HG02798 (cell line): Measurements from ENCODE around the gene TNFAIP1.
A peak's percentile ranks its signal among the peaks of the same experiment; 100 is the strongest.
"Not testable (repeated sequence)": the region's sequence is repeated elsewhere in the genome, so short reads cannot be mapped to it uniquely, and the experiment has no call there.

ENCODE experiments used
- ATAC-seq: cut with Tn5 transposase; IDR thresholded peaks from one replicate; pipeline ENCODE4 v1.9.1; 2021; ENCODE audit warnings: mild to moderate bottlenecking; ENCODE audit not compliant: unreplicated experiment, poor library complexity

TNFAIP1 gene

GRCh38 chr17:28335201-28335958 lies at the start of gene TNFAIP1, which contains the start of gene IFT20:
Gene TNFAIP1, plus strand, starts transcription at chr17:28335761. Its CDS starts 3,761 bp downstream, at chr17:28339522.
Gene IFT20, minus strand, starts transcription at chr17:28335472. Its CDS starts 3,487 bp downstream, at chr17:28331985.
- peak; percentile 96 for ATAC-seq

DNA sequence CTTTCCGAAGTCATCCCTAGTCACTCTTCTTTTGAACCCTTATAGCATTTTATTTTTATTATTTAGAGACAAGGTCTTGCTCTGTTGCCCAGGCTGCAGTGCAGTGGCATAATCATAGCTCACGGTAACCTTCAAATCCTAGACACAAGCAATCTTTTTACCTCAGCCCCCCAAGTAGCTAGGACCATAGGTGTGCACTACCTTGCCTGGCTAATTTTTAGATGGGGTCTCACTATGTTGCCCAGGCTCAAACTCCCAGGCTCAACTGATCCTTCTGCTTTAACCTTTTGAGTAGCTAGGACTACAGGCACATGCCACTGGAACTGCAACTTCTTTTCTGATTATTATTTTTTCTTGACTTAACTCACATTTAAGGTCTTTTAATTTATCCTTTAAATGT lies 49.6 kb upstream of the TNFAIP1 start:
- no peak for ATAC-seq

GRCh38 chr17:28290703-28291102 lies 44.9 kb upstream of the TNFAIP1 start:
- ATAC-seq: no peak

- ATAC-seq: no peak
These were observed 43.7 kb upstream of the TNFAIP1 start for GRCh38 chr17:28291780-28292330.

GRCh38 chr17:28292878-28293277 lies 42.7 kb upstream of the TNFAIP1 start:
- not testable (repeated sequence) for ATAC-seq

- ATAC-seq: no peak
These were observed 41.6 kb upstream of the TNFAIP1 start for GRCh38 chr17:28293994-28294393.

GRCh38 chr17:28295677-28296578 lies 39.6 kb upstream of the TNFAIP1 start:
- ATAC-seq: no peak

GRCh38 chr17:28298449-28298848 lies 37.1 kb upstream of the TNFAIP1 start:
- ATAC-seq: no peak

- ATAC-seq: no peak
These were observed 28.6 kb upstream of the TNFAIP1 start for GRCh38 chr17:28306954-28307401.

DNA sequence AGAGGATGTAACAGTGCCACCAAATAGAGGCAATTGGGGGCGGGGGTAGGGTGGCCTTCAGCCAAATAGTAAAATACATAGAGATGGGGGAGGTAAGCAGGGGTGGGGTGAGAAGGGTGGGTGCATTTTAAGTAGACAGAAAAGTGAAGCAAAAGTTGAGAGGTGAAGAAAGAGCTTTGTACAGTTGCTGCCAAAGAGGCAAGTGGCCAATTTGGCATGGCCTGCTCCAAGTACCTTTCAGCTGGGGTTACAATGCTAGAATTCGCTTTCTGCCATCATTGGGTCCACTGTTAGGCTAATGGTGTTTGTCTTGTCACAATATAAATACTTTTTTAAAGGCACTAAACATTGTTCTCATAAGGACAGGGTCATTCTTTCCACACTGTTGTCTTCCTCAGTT lies 21.7 kb upstream of the TNFAIP1 start:
- no peak for ATAC-seq

DNA sequence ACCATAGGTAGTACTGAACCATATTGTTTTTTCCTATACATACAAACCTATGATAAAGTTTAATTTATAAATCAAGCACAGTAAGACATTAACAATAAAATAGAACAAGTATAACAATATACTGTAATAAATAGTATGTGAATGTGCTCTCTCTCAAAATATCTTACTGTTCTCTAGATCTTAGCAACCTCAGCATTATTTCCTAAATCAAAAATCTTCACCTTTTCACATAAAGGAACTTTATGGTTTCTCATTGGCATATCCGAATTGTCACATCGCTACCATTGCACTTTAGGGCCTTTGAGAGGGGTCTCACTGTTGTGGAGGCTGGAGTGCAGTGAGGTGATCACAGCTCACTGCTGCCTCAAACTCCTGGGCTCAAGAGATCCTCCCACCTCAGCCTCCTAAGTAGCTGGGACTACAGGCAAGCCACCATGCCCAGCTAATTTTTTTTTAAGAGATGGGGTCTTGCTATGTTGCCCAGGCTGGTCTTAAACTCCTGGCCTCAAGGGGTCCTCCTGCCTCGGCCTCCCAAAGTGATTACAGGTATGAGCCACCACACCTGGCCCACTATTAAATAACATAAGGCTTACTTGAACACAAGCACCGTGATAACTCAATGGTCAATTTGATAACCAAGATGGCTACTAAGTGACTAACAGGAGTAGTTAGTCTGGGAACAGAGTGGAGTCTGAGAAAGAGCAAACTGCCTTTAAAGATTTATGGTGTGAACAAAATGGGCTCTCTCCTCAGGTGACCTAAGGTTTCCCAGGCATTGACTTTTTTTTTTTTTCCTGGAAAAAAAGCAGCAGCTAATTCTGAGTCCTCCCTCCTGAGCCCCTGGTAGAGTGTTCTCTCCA lies 19.5 kb upstream of the TNFAIP1 start:
- ATAC-seq: no peak

GRCh38 chr17:28317099-28317965 lies 18.2 kb upstream of the TNFAIP1 start:
- ATAC-seq: no peak

- ATAC-seq: no peak
These were observed 17.4 kb upstream of the TNFAIP1 start for GRCh38 chr17:28317966-28318758.

DNA sequence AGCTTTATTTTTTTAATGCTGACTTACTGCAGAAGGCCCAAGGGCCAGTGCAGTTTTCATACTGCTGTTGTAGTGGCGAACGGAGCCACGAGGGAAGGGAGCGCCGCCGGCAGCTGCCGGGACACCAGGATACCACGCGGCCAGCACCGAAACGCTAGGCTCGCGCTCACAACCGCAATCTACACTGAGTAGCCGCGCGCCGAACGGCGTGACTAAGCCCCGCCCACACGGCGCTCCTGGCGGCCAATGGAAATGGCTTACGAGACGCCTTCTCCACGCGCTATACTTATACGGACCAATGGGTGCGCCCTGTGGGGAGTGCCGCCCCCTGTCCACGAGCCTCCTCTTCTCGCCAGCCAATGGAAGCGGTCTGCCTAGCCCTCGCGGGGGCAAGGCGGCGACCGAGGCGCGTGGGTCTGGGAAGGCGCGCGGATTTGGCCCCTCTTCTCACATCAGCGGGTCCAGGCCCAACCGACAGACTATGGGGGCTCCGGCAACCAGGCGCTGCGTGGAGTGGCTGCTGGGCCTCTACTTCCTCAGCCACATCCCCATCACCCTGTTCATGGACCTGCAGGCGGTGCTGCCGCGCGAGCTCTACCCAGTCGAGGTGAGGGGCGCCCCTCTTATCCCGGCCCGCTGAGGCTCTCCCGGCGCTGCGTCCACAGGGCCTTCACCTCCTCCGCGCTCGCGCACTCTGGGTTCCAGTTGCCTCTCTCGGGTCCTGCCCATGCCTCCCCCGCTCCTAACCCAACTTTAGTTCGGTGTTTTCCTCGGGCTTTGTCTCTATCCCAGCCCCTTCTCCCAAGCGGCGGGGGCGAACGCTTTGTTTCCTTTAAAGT lies 16.6 kb upstream of the TNFAIP1 start, which contains the start of gene TMEM97:
TMEM97 (plus strand) TSS at position 442 of the 839 bp plus-strand sequence; CDS start at position 482, 40 bp downstream.
- peak; percentile 99 for ATAC-seq

- ATAC-seq: no peak
These were observed 16.0 kb upstream of the TNFAIP1 start for GRCh38 chr17:28319598-28319935.

DNA sequence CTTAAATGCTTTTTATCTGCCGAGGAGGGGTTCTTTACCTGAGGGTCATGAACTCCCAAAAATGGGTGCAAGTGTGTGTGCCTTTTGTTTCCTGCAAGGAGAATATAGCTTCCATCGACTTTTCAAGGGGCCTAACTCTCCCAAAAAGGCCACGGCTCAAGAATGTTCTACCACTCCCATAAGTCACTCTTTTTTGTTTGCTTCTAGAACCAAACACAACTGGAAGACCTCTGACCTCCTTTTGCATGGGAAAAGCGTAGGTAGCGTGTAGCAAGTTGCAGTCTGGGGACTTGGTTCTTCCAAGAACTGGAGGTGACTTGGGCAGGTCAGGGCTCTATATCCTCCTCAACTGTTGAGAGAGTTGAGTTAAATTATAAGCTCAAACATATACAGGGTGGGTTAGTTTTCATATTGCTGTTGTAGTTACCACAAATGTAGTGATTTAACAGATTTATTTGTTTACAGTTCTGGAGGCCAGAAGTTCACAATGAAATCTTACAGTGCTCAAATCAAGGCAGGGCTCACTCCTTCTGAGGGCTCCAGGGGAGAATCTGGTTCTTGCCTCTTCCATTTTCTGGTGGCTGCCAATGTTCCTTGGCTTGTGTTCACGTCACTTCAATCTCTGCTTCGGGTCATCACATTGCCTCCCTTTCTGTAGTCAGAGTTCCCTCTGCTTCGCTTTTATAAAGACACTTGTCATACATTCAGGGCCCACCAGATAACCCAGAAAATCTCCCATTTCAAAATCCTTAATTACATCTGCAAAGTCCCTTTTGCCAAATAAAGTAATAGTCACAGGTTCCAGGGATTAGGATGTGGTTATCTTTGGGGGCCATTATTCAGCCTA lies 15.1 kb upstream of the TNFAIP1 start:
- no peak for ATAC-seq
